Measurements from ENCODE around the gene ISOC1.

GRCh38 chr5:129110742-129111141 is 16.2 kb downstream of the ISOC1 start:
- no peak for TF ChIP-seq POLR2AphosphoS5 (IDR thresholded peaks at IDR 0.05; ENCODE audit: low read depth, low read length)
- TF ChIP-seq POLR2A (IDR thresholded peaks at IDR 0.05; ENCODE audit: low read depth, low read length), result no peak
- TF ChIP-seq TAF1 (IDR thresholded peaks at IDR 0.05; ENCODE audit: low read depth, low read length), result no peak
- no peak for TF ChIP-seq POU2F2 (IDR thresholded peaks at IDR 0.05; ENCODE audit: low read depth, low read length)
- no peak for TF ChIP-seq SPI1 (IDR thresholded peaks at IDR 0.05; ENCODE audit: low read depth, low read length)
- no peak for TF ChIP-seq PAX5 (IDR thresholded peaks at IDR 0.05; ENCODE audit: insufficient read depth, low read length, severe bottlenecking)
